ENCODE measurements around the gene IRF8. TPM values are rescaled to one million over a fixed set of nuclear protein-coding genes. Genes with fewer than 3 reads are reported as not detected.

Gene IRF8
- total and polyA plus RNA-seq, 2 of the 13 experiments (the other 11 are each of a cell fraction or from before 2014, with no cell fraction given): not detected

- no peaks in the 10 kb centered on the region for H3K79me2 ChIP-seq (ENCODE audit: insufficient read depth, low read length)
- no peak overlapping the region for H3K27ac ChIP-seq (ENCODE audit: extremely low read length, insufficient read depth, low read length)
- H3K4me2 ChIP-seq (ENCODE audit: low read depth, low read length): no peak overlapping the region
- no peak for TF ChIP-seq CCDC6 (CRISPR knock-in tag; IDR thresholded peaks at IDR 0.05)
- TF ChIP-seq AGO1 (IDR thresholded peaks at IDR 0.05; ENCODE audit: low read depth, low read length, poor library complexity, severe bottlenecking): no peak
- no peak for TF ChIP-seq ZSCAN29 (CRISPR knock-in tag; conservative IDR thresholded peaks at IDR 0.05)
- no peak for TF ChIP-seq ZMYM3 (CRISPR knock-in tag; IDR thresholded peaks at IDR 0.05)
- TF ChIP-seq, protein P1, sequence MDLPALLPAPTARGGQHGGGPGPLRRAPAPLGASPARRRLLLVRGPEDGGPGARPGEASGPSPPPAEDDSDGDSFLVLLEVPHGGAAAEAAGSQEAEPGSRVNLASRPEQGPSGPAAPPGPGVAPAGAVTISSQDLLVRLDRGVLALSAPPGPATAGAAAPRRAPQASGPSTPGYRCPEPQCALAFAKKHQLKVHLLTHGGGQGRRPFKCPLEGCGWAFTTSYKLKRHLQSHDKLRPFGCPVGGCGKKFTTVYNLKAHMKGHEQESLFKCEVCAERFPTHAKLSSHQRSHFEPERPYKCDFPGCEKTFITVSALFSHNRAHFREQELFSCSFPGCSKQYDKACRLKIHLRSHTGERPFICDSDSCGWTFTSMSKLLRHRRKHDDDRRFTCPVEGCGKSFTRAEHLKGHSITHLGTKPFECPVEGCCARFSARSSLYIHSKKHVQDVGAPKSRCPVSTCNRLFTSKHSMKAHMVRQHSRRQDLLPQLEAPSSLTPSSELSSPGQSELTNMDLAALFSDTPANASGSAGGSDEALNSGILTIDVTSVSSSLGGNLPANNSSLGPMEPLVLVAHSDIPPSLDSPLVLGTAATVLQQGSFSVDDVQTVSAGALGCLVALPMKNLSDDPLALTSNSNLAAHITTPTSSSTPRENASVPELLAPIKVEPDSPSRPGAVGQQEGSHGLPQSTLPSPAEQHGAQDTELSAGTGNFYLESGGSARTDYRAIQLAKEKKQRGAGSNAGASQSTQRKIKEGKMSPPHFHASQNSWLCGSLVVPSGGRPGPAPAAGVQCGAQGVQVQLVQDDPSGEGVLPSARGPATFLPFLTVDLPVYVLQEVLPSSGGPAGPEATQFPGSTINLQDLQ (CRISPR knock-in tag; IDR thresholded peaks at IDR 0.05): no peak
- no peak for TF ChIP-seq KDM1A (CRISPR knock-in tag; IDR thresholded peaks at IDR 0.05)
- no peak for TF ChIP-seq SOX5 (CRISPR knock-in tag; IDR thresholded peaks at IDR 0.05; ENCODE audit: borderline replicate concordance)
- TF ChIP-seq, protein P2, sequence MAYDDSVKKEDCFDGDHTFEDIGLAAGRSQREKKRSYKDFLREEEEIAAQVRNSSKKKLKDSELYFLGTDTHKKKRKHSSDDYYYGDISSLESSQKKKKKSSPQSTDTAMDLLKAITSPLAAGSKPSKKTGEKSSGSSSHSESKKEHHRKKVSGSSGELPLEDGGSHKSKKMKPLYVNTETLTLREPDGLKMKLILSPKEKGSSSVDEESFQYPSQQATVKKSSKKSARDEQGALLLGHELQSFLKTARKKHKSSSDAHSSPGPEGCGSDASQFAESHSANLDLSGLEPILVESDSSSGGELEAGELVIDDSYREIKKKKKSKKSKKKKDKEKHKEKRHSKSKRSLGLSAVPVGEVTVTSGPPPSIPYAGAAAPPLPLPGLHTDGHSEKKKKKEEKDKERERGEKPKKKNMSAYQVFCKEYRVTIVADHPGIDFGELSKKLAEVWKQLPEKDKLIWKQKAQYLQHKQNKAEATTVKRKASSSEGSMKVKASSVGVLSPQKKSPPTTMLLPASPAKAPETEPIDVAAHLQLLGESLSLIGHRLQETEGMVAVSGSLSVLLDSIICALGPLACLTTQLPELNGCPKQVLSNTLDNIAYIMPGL (CRISPR knock-in tag; IDR thresholded peaks at IDR 0.05; ENCODE audit: borderline replicate concordance in 1 of 2, low read depth in 1 of 2): no peak
- TF ChIP-seq SPEN (CRISPR knock-in tag; IDR thresholded peaks at IDR 0.05; ENCODE audit: low read depth): no peak
- FAIRE-seq: no peak
- H4K20me1 ChIP-seq (ENCODE audit: insufficient read depth, low read length): no peaks in the 10 kb centered on the region
- intact Hi-C loops (cut with micrococcal nuclease; ENCODE audit: unreplicated experiment) (no loop called here), in situ Hi-C loops (cut with HindIII; ENCODE audit: extremely low pct_ligation_motif_present, low pct_unique_long_range_greater_than_20kb) (no loop called here)
- H3K9ac ChIP-seq (ENCODE audit: insufficient read depth, low read depth, low read length): no peak overlapping the region
- ChIA-PET POLR2A (no interaction called here), CTCF (ENCODE audit: low intra/inter-chr PET ratio, low total read pairs) (no interaction called here)
- peaks cover 0 to 25% of the 10 kb centered on the region in 2 experiments; a peak in 3 of 5 replicates for H3K27me3 ChIP-seq (ENCODE audit: control insufficient read depth in 1 of 2, insufficient read depth in 2 of 2, low read length in 2 of 2)
- H3K4me1 ChIP-seq (ENCODE audit: insufficient read depth, low read length): no peaks in the 10 kb centered on the region
- DNase-seq (ENCODE audit: low spot score): no peak
- 33% methylated on average over 3 of the region's 3 CpGs for WGBS (ENCODE audit: low lambda C conversion rate)
- no peaks in the 10 kb centered on the region for H3K36me3 ChIP-seq (replicated peaks in 1 of 2; ENCODE audit: control insufficient read depth in 1 of 2, insufficient read depth in 2 of 2, low read length in 2 of 2)
- no peaks in the 10 kb centered on the region for H3K9me3 ChIP-seq (ENCODE audit: low read length)
- H3K4me3 ChIP-seq (replicated peaks in 1 of 3; ENCODE audit: insufficient read depth in 1 of 3, low read depth in 2 of 3, low read length in 3 of 3): no peak overlapping the region
- H2AFZ ChIP-seq (ENCODE audit: low read length): no peak overlapping the region
- BruUV-seq (replicated peaks): no TSS peak
- no peak for ATAC-seq
These were observed 17.5 kb upstream of the IRF8 start for GRCh38 chr16:85881436-85881835.

All from HepG2 (cell line).